Epithelial cell of proximal tubule (primary cell): ENCODE data around the gene FBN3. TPM values are rescaled to one million over a fixed set of nuclear protein-coding genes. Genes with fewer than 3 reads are reported as not detected.

Source experiments
- DNase-seq: peaks from one replicate; pipeline ENCODE4 v3.0.0-alpha.2; 2011; ENCODE audit warnings: low read depth
- H3K4me3 ChIP-seq: 2 replicates; pipeline ENCODE4 v1.5.1; 2011; ENCODE audit warnings: low read depth, mild to moderate bottlenecking, low read length
- CTCF ChIP-seq: conservative IDR thresholded peaks from 2 replicates; pipeline ENCODE4 v1.5.1; 2012; ENCODE audit warnings: low read depth, mild to moderate bottlenecking, low read length
- total RNA-seq: library from RNA; depleted of rRNA; stranded (reverse); fragments of >200 nt; gene quantifications from 2 replicates; pipeline ENCODE4 v1.2.3, GENCODE V29; 2015

FBN3 gene
- total RNA-seq, 1 donor from 2014 or later, result 0.06 TPM

DNA sequence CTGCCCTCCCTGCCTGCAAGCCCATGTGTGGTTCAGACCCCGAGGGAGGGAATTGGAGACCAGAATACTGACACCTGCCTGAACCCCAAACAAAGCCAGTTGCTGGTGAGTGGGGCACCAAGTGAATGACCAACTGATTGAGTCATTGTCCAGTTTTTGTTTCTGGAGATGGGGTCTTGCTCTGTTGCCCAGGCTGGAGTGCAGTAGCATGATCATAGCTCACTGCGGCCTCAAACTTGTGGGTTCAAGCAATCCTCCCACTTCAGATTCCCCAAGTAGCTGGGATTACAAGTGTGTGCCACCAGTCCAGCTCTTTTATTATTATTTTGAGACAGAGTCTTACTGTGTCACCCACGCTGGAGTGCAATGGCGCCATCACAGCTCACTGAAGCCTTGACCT is 92.9 kb downstream of the FBN3 start:
- no peak overlapping the region for H3K4me3 ChIP-seq
- no peak for TF ChIP-seq CTCF
- DNase-seq, result no peak

- DNase-seq, result no peak
- no peak overlapping the region for H3K4me3 ChIP-seq
- no peak for TF ChIP-seq CTCF
Measured at GRCh38 chr19:8054169-8054568, 95.2 kb downstream of the FBN3 start.

DNA sequence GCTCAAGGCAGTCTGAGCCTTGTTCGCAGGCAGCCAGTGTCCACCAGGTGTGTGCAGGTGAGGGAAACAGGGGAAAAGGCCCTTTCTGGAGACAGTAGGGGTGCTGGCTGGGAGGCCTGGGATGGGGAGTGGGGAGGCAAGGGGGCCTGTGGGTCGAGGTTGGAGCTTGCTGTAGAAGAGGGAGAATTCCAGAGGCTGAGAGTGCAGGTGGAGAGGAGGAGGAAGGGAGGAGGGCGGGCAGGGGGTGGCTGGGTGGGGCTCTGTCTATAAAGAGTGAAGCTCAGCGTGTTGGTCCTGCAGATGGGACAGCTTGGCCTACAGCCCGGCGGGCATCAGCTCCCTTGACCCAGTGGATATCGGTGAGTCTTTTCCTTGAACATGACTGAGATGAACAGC is 96.9 kb downstream of the FBN3 start, which contains the start of gene CCL25:
TSS of gene CCL25 (plus strand) at position 297 of the 396 bp plus-strand sequence. CDS start 290 bp downstream, outside the sequence.
- DNase-seq, result no peak
- TF ChIP-seq CTCF, result no peak
- no peak within 1 kb of the TSS for H3K4me3 ChIP-seq

- peak overlapping the region; percentile 33 for H3K4me3 ChIP-seq
- no peak for DNase-seq
- no peak for TF ChIP-seq CTCF
Measured at GRCh38 chr19:8050274-8051096, 98.9 kb downstream of the FBN3 start.

- no peak overlapping the region for H3K4me3 ChIP-seq
- DNase-seq, result no peak
- no peak for TF ChIP-seq CTCF
Measured at GRCh38 chr19:8046569-8047165, 102.7 kb downstream of the FBN3 start.

- TF ChIP-seq CTCF, result no peak
- no peak overlapping the region for H3K4me3 ChIP-seq
- no peak for DNase-seq
Measured at GRCh38 chr19:8045872-8046568, 103.4 kb downstream of the FBN3 start.
